Measurements from ENCODE around the gene GNGT1. TPM values are rescaled to one million over a fixed set of nuclear protein-coding genes. Genes with fewer than 3 reads are reported as not detected.

Gene GNGT1
- total RNA-seq, 1 donor from 2014 or later: not detected

- intact Hi-C loops (cut with DNase I): no loop called here
- ATAC-seq: no peak
These were observed 39.6 kb downstream of the GNGT1 start for GRCh38 chr7:93945756-93946535.

GRCh38 chr7:93948106-93948505, 41.7 kb downstream of the GNGT1 start:
- intact Hi-C loops (cut with DNase I): no loop called here
- no peaks in the 10 kb centered on the region for H3K9me3 ChIP-seq
- no peak overlapping the region for H3K27ac ChIP-seq
- no peaks in the 10 kb centered on the region for H3K4me1 ChIP-seq
- no peaks in the 10 kb centered on the region for H3K36me3 ChIP-seq
- H3K27me3 ChIP-seq: no peaks in the 10 kb centered on the region
- TF ChIP-seq CTCF (IDR thresholded peaks at IDR 0.05): no peak
- ATAC-seq (no peak), DNase-seq (no peak)
- H3K4me3 ChIP-seq: no peak overlapping the region

More at GRCh38 chr7:93945756-93946535, 39.6 kb downstream of the GNGT1 start:
- no peaks in the 10 kb centered on the region for H3K36me3 ChIP-seq
- no peak overlapping the region for H3K4me3 ChIP-seq
- no peaks in the 10 kb centered on the region for H3K9me3 ChIP-seq
- DNase-seq: no peak
- no peaks in the 10 kb centered on the region for H3K27me3 ChIP-seq
- H3K27ac ChIP-seq: peak overlapping the region; percentile 45
- no peak for TF ChIP-seq CTCF (IDR thresholded peaks at IDR 0.05)
- H3K4me1 ChIP-seq: no peaks in the 10 kb centered on the region

GRCh38 chr7:93948873-93949272, 42.5 kb downstream of the GNGT1 start:
- DNase-seq (no peak), ATAC-seq (no peak)
- Histone ChIP-seq H3K9me3 (no peaks in the 10 kb centered on the region), H3K27me3 (no peaks in the 10 kb centered on the region), H3K4me3 (no peak overlapping the region), H3K4me1 (no peaks in the 10 kb centered on the region), H3K27ac (no peak overlapping the region), H3K36me3 (no peaks in the 10 kb centered on the region)
- TF ChIP-seq CTCF (IDR thresholded peaks at IDR 0.05): no peak
- intact Hi-C loops (cut with DNase I): no loop called here

GRCh38 chr7:93949423-93949822, 43.1 kb downstream of the GNGT1 start:
- no peak for ATAC-seq
- intact Hi-C loops (cut with DNase I): no loop called here
- H3K4me3 ChIP-seq: no peak overlapping the region
- no peaks in the 10 kb centered on the region for H3K9me3 ChIP-seq
- H3K27me3 ChIP-seq: no peaks in the 10 kb centered on the region
- no peak overlapping the region for H3K27ac ChIP-seq
- TF ChIP-seq CTCF (IDR thresholded peaks at IDR 0.05): no peak
- no peaks in the 10 kb centered on the region for H3K36me3 ChIP-seq
- DNase-seq: no peak
- no peaks in the 10 kb centered on the region for H3K4me1 ChIP-seq

GRCh38 chr7:93955304-93955703, 48.9 kb downstream of the GNGT1 start:
- H3K4me1 ChIP-seq: no peaks in the 10 kb centered on the region
- H3K4me3 ChIP-seq: no peak overlapping the region
- no peaks in the 10 kb centered on the region for H3K27me3 ChIP-seq
- no peak for TF ChIP-seq CTCF (IDR thresholded peaks at IDR 0.05)
- H3K27ac ChIP-seq: no peak overlapping the region
- ATAC-seq: no peak
- no peak for DNase-seq
- no peaks in the 10 kb centered on the region for H3K36me3 ChIP-seq
- intact Hi-C loops (cut with DNase I): no loop called here
- no peaks in the 10 kb centered on the region for H3K9me3 ChIP-seq
